Sigmoid colon (tissue), 7 donors: ENCODE results near the gene PIGN. TPM values are rescaled to one million over a fixed set of nuclear protein-coding genes. Genes with fewer than 3 reads are reported as not detected.

Experiments
- DNase-seq: peaks from one replicate; pipeline ENCODE4 v3.0.0-alpha.2; 2019
- H3K27ac ChIP-seq, 4 donors: fragments of 200-600 bp; sonication (generic); one replicate each; pipeline ENCODE4 v1.5.1; 2016 to 2019; ENCODE audit warnings: mild to moderate bottlenecking in 1 of 4
- H3K27me3 ChIP-seq, 3 donors: fragments of 200-600 bp; sonication (generic); one replicate each; pipeline ENCODE4 v1.5.1; 2019; ENCODE audit warnings: mild to moderate bottlenecking in 1 of 3
- H3K36me3 ChIP-seq, 4 donors: fragments of 200-600 bp; sonication (generic); one replicate each; pipeline ENCODE4 v1.5.1; 2016 to 2019
- H3K4me1 ChIP-seq, 4 donors: fragments of 200-600 bp; sonication (generic); one replicate each; pipeline ENCODE4 v1.5.1; 2017 to 2019
- H3K4me3 ChIP-seq, 4 donors: fragments of 200-600 bp; sonication (generic); one replicate each; pipeline ENCODE4 v1.5.1; 2017 to 2019; ENCODE audit warnings: mild to moderate bottlenecking in 2 of 4, moderate library complexity in 1 of 4
- H3K9me3 ChIP-seq, 4 donors: fragments of 200-600 bp in 3 of 4; sonication (generic) in 3 of 4; one replicate each; pipeline versions ENCODE4 v1.5.1 to v1.6.1; 2013 to 2019
- EP300 ChIP-seq, 4 donors: sonication (generic); formaldehyde crosslinking; IDR thresholded peaks; one replicate each; pipeline ENCODE4 v1.6.1; 2017; ENCODE audit warnings: antibody characterized with exemption in 4 of 4
- POLR2A ChIP-seq, 2 donors: fragments of 450-650 bp; IDR thresholded peaks; one replicate each; pipeline ENCODE4 v1.6.1; 2016; ENCODE audit warnings: antibody characterized with exemption in 2 of 2, mild to moderate bottlenecking in 2 of 2, moderate library complexity in 2 of 2
- POLR2AphosphoS5 ChIP-seq, 4 donors: sonication (generic); formaldehyde crosslinking; IDR thresholded peaks; one replicate each; pipeline ENCODE4 v1.6.1; 2017; ENCODE audit warnings: antibody characterized with exemption in 4 of 4
- WGBS, 2 donors: extraction: QIAGEN DNeasy Blood & Tissue Kit; methylation state at CpG; one replicate each; pipeline ENCODE4 v1.1.7; 2013; 5-methylcytosine and 5-hydroxymethylcytosine counted together
- intact Hi-C: fragments of 100-400 bp; cut with DNase I; formaldehyde crosslinking; loops from one replicate; pipeline ENCODE4 v1.15.1; 2023
- polyA plus RNA-seq, 3 donors: library from polyadenylated mRNA; stranded (reverse); fragments of 200-250 nt; gene quantifications; one replicate each; pipeline ENCODE4 v1.2.3, GENCODE V29; 2013
- total RNA-seq, 4 donors: library from RNA; depleted of rRNA; stranded (reverse); fragments of >200 nt; gene quantifications; one replicate each; pipeline ENCODE4 v1.1.0, GENCODE V29; 2016
- TF ChIP-seq, protein P1 (sequence below), 4 experiments: fragments of 450-650 bp in 3 of 4; fragments of 200-600 bp in 1 of 4; IDR thresholded peaks; one replicate each; pipeline ENCODE4 v1.5.1; 2016 to 2019; ENCODE audit warnings: antibody characterized with exemption in 4 of 4, mild to moderate bottlenecking in 3 of 4, moderate library complexity in 2 of 4
- donor health status: healthy with polysubstance abuse.
- donor health status: Bipolar disorder and iron deficiency.
- donor health status: healthy.

PIGN gene
- total and polyA plus RNA-seq, 7 donors: 3.0 to 23.2 (median 18.4) TPM

GRCh38 chr18:61995618-61996017 is 191.2 kb downstream of the PIGN start:
- TF ChIP-seq POLR2AphosphoS5 (IDR thresholded peaks at IDR 0.05): no peak
- TF ChIP-seq, protein P1, sequence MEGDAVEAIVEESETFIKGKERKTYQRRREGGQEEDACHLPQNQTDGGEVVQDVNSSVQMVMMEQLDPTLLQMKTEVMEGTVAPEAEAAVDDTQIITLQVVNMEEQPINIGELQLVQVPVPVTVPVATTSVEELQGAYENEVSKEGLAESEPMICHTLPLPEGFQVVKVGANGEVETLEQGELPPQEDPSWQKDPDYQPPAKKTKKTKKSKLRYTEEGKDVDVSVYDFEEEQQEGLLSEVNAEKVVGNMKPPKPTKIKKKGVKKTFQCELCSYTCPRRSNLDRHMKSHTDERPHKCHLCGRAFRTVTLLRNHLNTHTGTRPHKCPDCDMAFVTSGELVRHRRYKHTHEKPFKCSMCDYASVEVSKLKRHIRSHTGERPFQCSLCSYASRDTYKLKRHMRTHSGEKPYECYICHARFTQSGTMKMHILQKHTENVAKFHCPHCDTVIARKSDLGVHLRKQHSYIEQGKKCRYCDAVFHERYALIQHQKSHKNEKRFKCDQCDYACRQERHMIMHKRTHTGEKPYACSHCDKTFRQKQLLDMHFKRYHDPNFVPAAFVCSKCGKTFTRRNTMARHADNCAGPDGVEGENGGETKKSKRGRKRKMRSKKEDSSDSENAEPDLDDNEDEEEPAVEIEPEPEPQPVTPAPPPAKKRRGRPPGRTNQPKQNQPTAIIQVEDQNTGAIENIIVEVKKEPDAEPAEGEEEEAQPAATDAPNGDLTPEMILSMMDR (IDR thresholded peaks at IDR 0.05): no peak
- TF ChIP-seq POLR2A (IDR thresholded peaks at IDR 0.05): no peak
- no peak for TF ChIP-seq EP300 (IDR thresholded peaks at IDR 0.05)
- no peak for DNase-seq
- no peaks in the 10 kb centered on the region for H3K9me3 ChIP-seq
- 97 to 98% methylated on average over 1 of the region's 1 CpG for WGBS, 2 donors
- peaks cover 0 to 4% (median 2%) of the 10 kb centered on the region in 4 donors for H3K4me1 ChIP-seq
- intact Hi-C loops: no loop called here
- H3K4me3 ChIP-seq: no peak overlapping the region
- no peaks in the 10 kb centered on the region for H3K36me3 ChIP-seq
- no peaks in the 10 kb centered on the region for H3K27me3 ChIP-seq
- no peak overlapping the region for H3K27ac ChIP-seq

DNA sequence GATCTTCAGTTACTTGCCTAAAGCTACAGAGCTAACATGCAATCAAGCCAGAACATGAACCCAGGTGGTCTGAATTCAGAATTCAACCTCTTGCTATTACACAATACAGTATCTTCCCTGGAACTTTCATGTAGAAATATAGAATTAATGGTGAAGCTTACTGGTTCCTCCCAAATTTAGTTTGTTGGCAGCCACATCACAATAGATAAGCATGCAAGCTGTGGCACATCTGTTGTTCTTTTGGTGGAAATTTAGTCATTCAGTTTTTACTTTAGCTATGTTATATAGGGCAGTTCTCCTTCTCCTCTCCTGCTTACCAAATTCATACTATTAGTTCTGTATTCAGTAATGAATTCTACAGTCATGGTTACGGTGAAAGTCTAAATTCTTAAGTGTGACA is 193.0 kb downstream of the PIGN start:
- WGBS, 2 donors: 88 to 98% methylated on average over 1 of the region's 1 CpG
- intact Hi-C loops: no loop called here

GRCh38 chr18:61992923-61993322 is 193.9 kb downstream of the PIGN start:
- no peak overlapping the region for H3K27ac ChIP-seq
- WGBS, 2 donors: 6 to 31% methylated on average over 2 of the region's 2 CpGs
- H3K4me3 ChIP-seq: no peak overlapping the region
- no peaks in the 10 kb centered on the region for H3K36me3 ChIP-seq
- DNase-seq: no peak
- no peaks in the 10 kb centered on the region for H3K9me3 ChIP-seq
- intact Hi-C loops: no loop called here
- TF ChIP-seq POLR2A (IDR thresholded peaks at IDR 0.05): no peak
- peaks cover 0 to 4% (median 0%) of the 10 kb centered on the region in 4 donors for H3K4me1 ChIP-seq
- H3K27me3 ChIP-seq: no peaks in the 10 kb centered on the region

More for the DNA sequence above, 193.0 kb downstream of the PIGN start:
- H3K4me1 ChIP-seq: peaks cover 0 to 4% (median 0%) of the 10 kb centered on the region in 4 donors
- H3K9me3 ChIP-seq: no peaks in the 10 kb centered on the region
- no peaks in the 10 kb centered on the region for H3K27me3 ChIP-seq
- H3K4me3 ChIP-seq: no peak overlapping the region
- TF ChIP-seq EP300 (IDR thresholded peaks at IDR 0.05) (no peak), POLR2AphosphoS5 (IDR thresholded peaks at IDR 0.05) (no peak), POLR2A (IDR thresholded peaks at IDR 0.05) (no peak)
- TF ChIP-seq, protein P1 (IDR thresholded peaks at IDR 0.05): no peak
- no peaks in the 10 kb centered on the region for H3K36me3 ChIP-seq
- H3K27ac ChIP-seq: no peak overlapping the region
- DNase-seq: no peak

DNA sequence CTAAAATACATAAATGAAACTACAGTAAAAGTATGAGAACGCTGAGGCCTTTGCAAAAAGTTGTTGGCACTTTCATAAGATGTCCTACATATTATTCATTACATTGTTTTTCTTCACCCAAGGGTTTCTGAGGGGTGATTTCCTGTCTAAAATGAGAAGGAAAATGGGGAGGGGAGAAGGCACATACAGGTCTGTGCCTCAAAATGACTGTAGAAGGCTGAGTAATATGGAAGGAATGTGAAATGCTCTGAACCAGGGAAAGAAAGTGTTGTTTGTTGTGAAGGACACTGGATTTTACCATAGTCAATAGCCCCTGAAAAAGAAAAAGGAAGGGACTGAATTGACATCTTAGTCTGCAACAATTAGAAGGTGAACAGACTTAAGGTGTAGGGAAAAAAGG is 194.6 kb downstream of the PIGN start:
- Histone ChIP-seq H3K27ac (no peak overlapping the region), H3K9me3 (no peaks in the 10 kb centered on the region), H3K4me3 (no peak overlapping the region), H3K36me3 (no peaks in the 10 kb centered on the region), H3K4me1 (peaks cover 0 to 4% (median 0%) of the 10 kb centered on the region in 4 donors), H3K27me3 (no peaks in the 10 kb centered on the region)
- TF ChIP-seq POLR2AphosphoS5 (IDR thresholded peaks at IDR 0.05): no peak
- TF ChIP-seq POLR2A (IDR thresholded peaks at IDR 0.05): no peak
- TF ChIP-seq EP300 (IDR thresholded peaks at IDR 0.05): no peak
- TF ChIP-seq, protein P1 (IDR thresholded peaks at IDR 0.05): no peak
- 58 to 69% methylated on average over 1 of the region's 1 CpG for WGBS, 2 donors
- DNase-seq: no peak
- intact Hi-C loops: no loop called here

GRCh38 chr18:61991836-61992235 is 195.0 kb downstream of the PIGN start:
- WGBS, 2 donors: 93% methylated on average over 1 of the region's 1 CpG
- H3K27me3 ChIP-seq: no peaks in the 10 kb centered on the region
- H3K4me1 ChIP-seq: peaks cover 0 to 4% (median 0%) of the 10 kb centered on the region in 4 donors
- no peak for DNase-seq
- TF ChIP-seq POLR2A (IDR thresholded peaks at IDR 0.05) (no peak), POLR2AphosphoS5 (IDR thresholded peaks at IDR 0.05) (no peak)
- TF ChIP-seq, protein P1 (IDR thresholded peaks at IDR 0.05): no peak
- intact Hi-C loops: no loop called here
- H3K27ac ChIP-seq: no peak overlapping the region
- H3K36me3 ChIP-seq: no peaks in the 10 kb centered on the region
- no peaks in the 10 kb centered on the region for H3K9me3 ChIP-seq
- no peak overlapping the region for H3K4me3 ChIP-seq
